HG02885 (cell line): Measurements from ENCODE around the gene ZFR2.

Source experiments
- ATAC-seq: cut with Tn5 transposase; IDR thresholded peaks from one replicate; pipeline ENCODE4 v1.9.1; 2021; ENCODE audit warnings: mild to moderate bottlenecking; ENCODE audit not compliant: unreplicated experiment, poor library complexity

ZFR2 gene

DNA sequence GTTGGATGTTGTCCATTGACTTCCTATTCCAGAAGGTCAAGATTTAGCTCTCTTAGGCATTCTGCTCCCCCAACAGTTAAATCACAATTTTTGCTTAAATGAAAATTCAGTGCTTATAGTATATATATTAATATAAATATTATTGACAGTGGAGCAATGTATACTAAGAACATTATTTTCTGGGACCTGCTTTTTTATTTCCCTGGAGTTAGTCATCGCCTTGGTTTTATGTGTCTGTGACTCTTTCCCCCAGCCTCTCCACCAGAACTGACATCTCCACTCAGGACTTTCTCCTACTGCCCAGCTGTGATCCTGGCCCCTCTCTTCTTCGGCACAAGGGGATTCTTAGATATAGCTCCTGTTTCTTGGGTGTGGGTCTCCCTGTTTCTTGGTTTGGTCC is 72.5 kb downstream of the ZFR2 start:
- ATAC-seq: no peak

DNA sequence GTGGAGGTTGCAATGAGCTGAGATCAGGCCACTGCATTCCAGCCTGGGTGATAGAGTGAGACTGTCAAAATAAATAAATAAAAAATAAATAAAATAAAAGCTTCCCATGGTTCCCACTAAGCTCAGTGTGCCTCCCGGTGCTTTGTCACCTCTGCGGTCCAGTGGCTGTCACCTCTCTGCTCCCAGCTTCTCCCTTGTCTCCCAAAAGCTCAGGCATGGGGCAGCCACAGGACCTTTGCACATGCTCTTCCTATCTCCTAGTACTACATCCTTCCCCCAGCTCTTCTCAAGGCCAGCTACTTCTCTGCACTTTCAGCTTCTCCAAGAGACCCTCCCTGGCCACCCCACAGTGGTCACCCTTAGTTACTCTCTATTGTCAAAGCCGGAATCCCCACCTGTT is 75.0 kb downstream of the ZFR2 start:
- ATAC-seq: no peak

DNA sequence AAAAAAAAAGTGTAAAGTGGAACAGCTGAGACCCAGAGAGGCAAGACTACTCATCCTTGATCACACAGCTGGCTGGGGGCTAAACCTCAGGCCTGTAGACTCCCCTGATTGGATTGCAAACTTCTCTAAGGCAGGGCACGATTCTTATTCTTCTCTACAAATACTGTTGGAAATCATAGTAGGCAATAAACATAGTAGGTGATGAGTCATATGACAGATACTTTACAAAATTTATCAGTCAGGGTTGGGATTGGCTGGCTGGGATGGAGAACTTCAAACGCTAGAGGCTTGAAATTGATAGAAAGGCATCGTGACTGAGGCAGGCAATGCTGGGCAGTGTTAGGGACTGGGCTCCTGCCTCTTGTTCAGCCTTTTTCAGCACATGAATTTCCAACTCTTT is 76.7 kb downstream of the ZFR2 start:
- no peak for ATAC-seq

DNA sequence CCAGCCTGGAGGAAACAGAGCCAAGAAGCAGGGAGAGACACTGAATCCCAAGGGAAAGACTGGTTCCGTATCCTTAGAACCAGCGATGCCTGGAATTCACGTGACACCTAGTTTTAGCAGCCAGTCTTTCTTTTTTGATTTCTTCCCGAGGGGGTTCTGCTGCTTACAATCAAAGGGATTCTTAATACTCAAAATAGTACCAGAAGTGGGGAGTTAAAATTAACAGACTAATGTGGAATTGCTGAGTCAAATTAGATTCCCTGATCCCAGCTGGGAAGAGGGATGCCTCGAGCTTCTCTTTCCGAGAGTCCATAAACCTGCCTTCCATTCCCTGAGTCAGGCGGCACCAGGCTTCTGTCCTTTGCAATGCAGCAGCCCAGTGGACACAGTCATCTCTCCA is 77.9 kb downstream of the ZFR2 start:
- ATAC-seq: no peak

DNA sequence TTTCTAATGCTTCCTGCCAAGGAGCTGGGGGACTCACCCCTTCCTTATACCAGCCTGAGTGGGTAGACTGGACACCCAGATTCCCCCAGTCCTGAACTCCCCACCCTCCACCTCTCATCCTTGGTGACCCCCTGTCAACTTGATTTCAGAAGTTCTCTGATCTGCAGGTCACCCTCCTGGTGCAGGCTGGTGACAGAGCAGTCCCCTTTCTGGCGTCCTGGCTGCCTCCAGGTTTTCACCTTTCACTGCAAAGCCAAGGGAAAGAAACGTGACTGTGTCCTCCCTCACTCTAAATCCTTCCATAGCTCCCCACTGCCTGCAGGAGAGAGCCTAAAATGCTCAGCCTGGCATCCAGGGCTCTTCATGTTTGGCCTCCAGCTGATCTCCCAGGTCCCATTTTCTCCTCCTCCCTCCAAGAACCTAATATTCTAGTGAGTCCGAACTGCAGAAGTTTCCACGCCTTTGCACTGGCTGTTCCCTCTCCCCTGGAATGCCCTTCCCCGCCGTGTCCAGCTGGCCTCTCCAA is 78.6 kb downstream of the ZFR2 start:
- ATAC-seq: no peak

DNA sequence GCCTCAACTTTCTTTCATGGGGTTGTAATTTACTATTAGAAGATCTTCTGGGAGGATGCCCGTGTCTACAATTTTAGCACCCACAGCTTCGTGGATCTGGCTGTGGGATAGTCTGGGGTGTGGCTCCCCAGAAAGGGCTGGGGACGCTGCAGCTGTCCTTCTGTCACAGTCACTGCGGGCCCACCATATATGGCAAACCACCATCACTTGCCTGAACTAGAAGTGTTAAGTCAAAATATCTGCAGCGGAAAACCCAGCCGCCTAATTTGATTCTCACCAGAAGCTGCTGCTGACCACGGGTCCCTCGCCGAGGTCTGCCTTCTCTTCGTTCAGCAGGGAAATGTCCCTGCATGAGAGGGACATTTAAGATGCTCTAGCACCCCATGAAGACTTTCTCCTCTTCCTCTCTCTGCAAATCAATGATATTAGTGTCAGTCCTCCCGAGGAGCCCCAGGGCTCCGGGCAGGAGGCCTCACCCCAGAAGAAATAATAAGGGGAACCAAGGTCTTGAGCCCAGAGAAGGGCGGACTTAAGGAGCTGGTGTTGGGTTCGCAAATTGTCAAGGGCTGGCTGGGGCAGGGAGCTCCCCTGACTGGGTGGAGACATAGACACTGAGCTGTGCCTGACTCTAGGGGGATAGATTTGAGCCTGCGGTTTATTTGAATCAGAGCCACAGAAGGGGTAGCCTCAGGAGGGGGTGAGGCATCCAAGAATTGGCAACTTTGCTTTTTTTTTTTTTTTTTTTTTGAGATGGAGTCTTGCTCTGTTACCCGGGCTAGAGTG is 79.7 kb downstream of the ZFR2 start:
- no peak for ATAC-seq

DNA sequence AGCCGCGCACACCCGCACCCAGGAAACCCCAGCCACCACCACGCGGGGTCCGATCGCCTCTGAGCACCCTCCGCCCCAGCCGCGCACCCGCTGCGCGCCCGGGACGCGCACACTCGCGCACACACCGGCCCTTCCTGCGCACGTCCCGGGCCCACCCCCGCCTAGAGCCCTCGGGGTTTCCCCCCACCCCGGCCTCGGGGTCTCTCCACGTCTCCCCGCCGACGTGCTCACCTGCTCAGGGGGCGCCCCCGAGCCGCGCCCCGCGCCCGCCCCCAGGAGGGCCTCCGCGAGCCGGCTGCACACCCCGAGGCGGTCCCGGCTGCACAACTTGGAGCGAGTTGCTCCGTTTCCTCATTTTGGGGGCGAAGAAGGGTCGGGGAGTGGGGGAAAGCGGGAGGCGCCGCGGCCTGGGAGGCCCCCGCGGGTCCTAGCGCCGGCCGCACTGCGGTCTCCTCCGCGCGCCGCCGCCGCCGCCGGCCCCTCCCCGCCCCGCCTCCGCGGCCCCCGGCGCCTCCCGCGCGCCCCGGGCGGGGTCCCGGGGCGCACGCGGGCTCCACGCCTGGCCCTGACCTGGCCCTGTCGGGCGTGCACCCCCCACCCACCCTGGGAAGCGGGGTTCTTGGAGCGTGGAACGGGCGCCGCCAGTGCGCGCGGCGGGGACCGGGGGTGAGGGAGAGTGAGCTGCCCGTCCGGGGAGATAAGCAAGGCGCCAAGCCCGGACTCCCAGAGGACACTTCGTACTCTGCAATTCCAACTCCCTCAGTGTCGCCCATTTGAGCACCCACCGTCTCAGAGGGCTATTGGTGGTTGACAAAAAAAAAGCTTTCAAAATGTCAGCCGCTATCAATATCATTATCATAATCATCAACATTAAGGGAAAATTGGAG is 82.7 kb downstream of the ZFR2 start, which contains the start of gene MATK:
Gene MATK, minus strand, starts transcription at position 444 of the 887 bp plus-strand sequence. CDS start 1,246 bp downstream, outside the sequence.
- ATAC-seq: no peak

DNA sequence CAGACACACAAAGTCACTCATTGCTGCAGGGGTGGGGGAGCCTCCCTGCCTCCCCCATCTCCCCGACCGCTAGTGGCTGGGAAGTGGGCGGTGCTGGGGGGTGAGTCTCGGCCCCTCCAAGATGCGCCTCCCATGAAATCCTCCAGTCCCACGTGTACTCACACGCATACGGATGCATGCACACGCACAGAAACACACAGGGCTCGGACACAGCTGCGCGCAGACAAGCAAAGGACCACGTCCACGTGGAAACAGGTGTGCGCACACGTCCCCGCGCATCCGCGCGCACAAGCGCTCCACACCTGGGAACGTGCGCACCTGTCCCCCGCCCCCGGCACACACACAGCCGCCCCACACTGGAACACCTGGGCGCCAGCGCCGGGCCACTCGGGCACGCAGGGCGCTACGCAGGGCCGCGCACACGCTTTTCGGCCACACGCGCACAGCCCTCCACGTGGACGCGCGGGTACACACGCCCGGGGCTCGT is 83.3 kb downstream of the ZFR2 start:
- ATAC-seq: no peak

DNA sequence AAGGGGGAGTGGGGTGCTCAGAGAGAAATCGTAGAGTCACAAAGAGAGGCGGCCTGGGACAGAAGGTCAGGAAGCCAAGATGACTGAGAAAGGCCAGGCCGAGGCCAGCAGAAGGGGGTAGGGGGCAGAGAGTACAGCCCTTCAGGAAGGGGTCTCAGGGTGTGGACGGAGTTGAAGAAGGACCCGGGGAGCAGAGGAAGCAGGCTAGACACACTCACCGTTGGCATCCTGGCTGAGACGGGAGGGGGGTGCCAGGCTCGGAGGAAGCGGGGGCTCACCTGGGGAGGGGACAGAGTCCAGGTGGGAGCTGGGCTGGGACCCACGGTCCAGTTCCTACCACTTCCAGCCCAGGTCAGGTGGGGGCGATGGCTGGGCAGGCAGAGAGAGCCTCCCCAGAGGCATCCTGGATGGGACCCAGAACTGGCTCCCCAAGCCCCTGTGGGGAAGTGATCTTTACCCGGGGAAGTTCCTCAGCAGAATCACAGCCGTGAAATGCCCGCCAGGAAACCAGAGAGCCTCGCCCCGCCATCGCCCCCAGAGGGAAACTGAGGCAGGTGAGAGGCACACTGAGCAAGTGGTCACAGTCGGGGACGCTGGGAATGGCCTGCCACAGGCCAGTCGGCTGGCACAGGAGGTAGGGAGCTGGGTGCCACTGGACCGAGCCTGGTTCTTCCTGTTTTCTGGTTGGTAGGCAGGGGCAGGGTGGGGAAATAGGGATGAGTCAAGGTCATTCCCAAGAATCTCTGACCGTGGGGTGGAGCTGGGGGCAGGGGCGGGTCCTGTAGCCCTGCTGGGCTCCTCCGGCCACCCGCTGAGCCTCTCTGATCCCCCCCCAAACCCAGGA is 84.0 kb downstream of the ZFR2 start:
- no peak for ATAC-seq

DNA sequence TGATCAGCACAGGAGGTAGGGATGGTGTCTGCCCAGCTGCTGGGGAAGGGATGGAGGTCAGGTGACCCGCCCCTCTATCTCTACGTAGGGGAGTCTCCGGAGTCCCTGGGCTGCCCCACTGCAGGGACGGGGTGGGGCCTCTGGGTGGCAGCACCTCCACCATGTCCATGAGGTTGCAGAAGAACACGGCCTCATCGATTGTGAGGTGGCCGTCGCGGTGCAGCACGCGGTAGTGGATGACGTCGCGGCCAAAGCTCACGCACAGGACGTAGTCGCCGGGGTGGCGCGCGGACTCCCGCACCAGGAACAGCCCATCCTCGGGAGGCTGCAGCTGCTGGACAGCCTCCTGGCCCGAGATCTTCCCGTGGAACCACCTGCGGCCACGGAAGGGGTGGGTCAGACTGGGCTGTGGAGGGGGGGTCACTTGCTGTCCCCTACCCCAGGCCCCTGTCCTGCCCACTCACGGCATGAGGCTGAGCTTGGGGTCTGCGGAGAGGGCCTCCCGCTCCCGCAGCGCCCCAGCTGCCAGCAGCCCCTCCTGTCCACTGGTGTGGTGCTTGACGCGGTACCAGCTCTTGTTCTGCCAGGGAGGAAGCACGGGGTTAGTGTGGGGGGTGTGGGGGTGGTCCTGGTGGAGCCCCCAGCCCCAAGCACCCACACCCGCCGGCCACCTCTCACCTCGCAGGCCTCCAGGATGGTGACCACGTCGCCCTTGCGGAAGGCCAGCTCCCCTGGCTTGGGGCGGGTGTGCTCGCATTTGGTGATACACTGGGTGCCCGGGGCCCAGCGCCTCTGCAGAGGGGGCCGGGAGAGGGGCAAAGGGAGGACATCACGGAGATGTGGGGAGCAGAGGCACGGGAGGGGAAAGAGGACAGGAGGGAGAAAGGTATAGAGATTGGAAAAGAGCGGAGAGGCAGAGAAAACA is 84.9 kb downstream of the ZFR2 start:
- no peak for ATAC-seq

DNA sequence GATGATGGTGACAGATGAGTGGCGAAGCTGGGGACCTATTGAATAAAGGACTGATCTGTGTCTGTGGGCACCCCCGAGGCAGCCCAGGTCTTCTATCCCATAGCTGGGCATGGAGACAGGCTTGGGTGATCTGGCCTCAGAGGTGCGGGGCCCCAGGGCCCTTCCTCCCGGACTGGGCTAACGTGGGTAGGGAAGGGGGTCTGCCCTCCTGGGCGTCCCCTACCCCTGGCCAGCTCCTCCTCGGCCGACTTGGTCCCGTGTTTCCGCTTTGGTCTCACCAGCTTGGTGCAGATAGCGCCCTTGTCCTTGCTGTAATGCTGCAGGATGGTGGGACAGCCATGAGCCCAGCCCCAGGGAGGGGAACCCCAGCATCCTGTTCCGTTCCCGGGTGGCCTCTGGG is 85.9 kb downstream of the ZFR2 start:
- no peak for ATAC-seq

DNA sequence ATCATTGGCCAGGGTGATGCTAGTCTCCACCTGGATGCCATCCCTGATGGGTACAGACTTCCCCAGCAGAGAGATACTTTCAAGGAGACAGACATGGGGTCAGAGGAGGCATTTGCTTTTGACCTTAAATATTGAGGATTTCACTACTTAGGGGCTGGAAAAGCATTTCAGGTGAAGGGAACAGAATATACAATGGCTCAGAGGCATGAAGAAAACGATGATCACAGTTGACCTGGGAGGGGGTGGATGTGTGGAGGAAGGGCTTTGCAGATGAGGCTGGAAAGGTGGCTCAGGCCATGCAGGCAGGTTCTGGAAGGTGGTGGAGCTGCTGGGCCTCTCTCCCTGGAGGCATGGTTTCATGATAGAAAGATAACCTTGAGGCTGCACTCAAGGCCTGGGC is 86.5 kb downstream of the ZFR2 start:
- no peak for ATAC-seq

DNA sequence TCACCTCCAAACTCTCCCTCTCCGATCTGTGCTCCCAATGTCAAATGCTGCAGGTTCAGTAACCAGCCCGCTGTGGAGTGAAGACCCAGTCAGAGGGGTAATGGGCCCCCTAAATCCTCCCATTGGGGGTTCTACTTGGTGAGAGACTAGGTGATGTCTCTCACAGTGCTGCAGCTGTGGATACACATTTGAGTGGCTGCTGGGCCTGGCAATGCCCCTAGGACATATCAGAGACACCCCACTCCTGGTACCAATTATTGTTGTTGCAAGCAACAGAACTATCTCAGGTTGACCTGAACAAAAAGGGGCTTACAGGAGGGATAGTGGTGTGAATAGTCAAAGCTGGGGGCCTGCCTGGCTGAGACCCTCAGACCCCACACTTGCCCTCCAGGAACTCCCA is 87.2 kb downstream of the ZFR2 start:
- ATAC-seq: no peak

DNA sequence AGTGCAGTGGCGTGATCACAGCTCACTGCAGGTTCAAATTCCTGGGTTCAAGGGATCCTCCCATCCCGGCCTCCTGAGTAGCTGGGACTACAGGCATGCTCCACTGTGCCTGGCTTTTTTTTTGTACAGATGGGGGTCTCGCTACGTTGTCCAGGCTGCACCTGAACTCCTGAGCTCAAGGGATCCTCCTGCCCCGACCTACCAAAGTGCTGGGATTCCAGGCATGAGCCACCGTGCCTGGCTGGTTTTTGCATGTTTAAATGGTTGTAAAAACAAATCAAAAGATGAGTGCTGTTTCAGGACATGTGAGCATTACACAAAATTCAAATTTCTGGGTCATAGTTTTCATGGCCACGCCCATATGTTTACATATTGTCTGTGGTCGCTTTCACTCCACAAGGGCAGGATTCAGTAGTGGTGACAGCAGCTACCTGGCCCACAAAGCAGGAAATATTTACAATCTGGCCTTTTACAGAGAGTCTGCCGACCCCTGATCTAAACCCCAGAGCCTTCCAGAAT is 88.0 kb downstream of the ZFR2 start:
- no peak for ATAC-seq

DNA sequence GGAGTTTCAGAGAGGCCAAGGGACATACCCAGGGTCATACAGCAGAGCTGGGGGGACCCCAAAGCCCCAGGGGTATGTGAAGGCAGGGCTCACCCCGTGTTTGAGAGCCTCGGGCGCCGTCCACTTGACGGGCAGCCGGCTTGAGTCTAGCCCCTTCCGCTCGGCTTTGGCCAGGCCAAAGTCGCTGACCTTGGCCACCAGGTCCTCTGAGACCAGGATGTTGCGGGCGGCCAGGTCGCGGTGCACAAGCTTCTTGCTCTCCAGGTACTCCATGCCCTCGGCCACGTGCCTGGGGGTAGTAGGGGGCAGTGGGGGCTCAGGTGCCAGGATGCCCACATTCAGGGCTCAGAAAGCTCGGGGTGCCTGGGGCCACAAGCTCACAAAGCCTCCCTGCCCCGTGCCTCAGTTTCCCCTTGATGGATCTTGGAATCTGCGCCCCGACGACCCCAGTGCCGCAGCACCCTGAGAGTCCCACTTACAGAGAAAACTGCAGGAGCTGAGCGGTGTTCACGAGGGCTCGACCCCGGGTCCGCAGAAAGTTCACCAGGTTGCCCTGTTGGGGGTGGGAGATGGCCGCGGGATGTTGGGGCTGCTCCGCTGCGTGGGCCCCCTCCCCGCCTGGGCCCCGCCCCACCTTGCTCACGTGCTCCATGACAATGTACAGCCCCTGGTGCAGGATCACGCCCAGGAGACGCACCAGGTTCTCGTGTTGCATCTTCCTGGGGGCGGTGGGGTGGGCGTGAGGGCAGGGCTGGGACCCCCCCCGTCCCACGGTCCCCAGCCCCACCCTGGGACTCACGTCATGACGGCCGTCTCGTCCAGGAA is 89.7 kb downstream of the ZFR2 start:
- ATAC-seq: no peak

DNA sequence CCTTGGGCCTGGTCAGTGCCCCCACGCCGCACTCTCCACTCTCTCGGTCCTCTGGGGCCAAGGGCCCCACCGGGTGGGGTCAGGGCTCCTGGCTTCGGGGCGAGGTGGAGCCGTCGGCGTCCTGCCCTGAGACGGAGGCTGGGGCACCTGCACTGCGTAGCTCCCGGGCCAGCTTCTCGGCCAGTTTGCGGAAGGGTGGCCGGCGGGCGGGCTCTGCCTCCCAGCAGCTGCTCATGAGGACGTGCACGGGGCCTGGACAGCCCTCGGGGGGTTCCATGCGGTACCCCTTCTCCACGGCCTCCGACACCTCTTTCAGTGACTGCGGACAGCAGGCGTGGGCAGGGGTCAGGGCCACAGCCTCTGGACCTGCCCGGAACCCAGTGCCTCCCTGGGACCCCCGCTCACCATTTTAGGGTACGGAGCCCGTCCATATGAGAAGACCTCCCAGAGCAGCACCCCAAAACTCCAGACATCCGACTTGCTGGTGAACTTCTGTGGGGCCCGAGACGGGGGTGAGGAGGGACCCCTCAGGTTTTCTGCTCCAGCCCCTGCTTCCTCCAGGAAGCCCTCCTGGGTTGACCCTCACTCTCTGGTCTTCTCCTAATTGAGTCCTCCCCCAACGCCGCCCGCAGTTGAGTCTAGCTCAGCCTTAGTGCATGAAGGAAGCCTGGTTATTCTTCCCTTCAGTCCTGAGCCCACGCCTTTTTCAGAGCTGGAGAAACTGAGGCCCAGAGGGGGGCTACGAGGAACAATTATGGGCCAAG is 90.6 kb downstream of the ZFR2 start:
- ATAC-seq: no peak

DNA sequence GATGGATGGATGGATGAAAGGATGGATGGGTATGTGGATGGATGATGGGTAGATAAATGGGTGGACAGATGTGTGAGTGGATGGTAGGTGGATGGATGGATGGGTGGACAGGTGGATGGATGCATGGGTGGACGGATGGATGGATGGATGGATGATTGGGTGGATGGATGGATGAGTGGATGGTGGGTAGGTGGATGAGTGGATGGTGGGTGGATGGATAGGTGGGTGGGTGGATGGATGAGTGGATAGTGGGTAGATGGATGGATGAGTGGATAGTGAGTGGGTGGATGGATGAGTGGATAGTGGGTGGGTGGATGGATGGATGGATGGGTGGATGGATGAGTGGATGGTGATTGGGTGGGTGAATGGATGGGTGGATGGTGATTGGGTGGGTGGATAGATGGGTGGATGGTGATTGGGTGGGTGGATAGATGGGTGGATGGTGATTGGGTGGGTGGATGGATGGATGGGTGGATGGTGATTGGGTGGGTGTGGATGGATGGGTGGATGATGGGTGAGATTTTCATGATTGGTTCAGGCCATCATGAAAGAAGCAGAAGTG is 92.3 kb downstream of the ZFR2 start:
- no peak for ATAC-seq
